HG03354 (cell line): ENCODE data around the gene RTN4R.
"Not testable (repeated sequence)": the region's sequence is repeated elsewhere in the genome, so short reads cannot be mapped to it uniquely, and the experiment has no call there.

Experiments
- ATAC-seq: cut with Tn5 transposase; IDR thresholded peaks from one replicate; pipeline ENCODE4 v1.9.1; 2021; ENCODE audit warnings: mild to moderate bottlenecking; ENCODE audit not compliant: unreplicated experiment, poor library complexity, severe bottlenecking

Gene RTN4R

GRCh38 chr22:20275836-20276235 is 7.7 kb upstream of the RTN4R start:
- ATAC-seq, result no peak

GRCh38 chr22:20275325-20275724 is 7.2 kb upstream of the RTN4R start:
- not testable (repeated sequence) for ATAC-seq

DNA sequence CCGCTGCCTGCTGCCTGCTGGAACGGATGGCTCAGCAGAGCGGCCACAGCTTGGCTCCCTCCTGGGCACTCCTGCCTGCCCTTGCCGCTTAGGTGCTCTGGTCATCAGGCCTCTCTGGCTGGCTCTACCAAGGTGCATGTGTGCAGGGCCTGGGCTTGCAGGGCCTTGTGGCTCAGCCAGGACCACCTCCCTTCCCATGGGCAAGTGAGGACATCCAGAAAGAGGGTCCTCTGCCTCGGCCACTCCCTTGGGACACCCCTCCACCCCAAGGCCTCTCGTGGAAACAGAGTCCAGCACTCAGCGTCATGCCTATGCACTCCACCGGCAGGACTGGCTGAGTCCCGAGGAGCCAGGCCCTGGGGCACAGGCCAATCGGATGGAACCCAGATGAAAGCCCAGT is 6.3 kb upstream of the RTN4R start:
- ATAC-seq, result not testable (repeated sequence)

DNA sequence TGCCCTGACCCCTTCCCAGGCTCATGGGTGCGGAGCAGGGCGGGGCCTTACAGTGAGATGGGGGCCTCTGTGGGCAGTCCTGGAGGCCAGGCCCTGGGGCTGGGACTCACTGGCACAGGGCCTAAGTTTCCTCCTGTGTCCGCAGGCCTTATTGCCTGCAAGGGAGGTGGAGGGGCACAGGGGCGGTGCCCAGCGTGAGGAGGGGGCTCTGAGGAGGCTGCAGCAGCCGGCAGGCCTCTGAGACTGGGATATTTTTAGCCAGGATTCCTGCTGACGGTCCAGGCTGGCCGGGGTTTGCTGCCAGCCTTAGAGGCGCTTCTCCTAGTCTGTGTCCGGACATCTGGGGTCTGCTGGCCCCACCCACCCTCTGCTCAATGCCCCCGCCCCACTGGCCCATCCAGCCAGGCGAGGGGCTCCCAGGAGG is 5.7 kb upstream of the RTN4R start:
- ATAC-seq, result no peak

GRCh38 chr22:20272700-20273099 is 4.6 kb upstream of the RTN4R start:
- ATAC-seq, result no peak

- ATAC-seq, result no peak
These were observed 4.1 kb upstream of the RTN4R start for GRCh38 chr22:20272174-20272573.

GRCh38 chr22:20271114-20271994 is 3.2 kb upstream of the RTN4R start:
- ATAC-seq, result no peak

- not testable (repeated sequence) for ATAC-seq
These were observed 2.3 kb upstream of the RTN4R start for GRCh38 chr22:20270190-20271113.

GRCh38 chr22:20269673-20270072 is 1.6 kb upstream of the RTN4R start:
- not testable (repeated sequence) for ATAC-seq

- not testable (repeated sequence) for ATAC-seq
These were observed 1.1 kb upstream of the RTN4R start for GRCh38 chr22:20269201-20269600.

DNA sequence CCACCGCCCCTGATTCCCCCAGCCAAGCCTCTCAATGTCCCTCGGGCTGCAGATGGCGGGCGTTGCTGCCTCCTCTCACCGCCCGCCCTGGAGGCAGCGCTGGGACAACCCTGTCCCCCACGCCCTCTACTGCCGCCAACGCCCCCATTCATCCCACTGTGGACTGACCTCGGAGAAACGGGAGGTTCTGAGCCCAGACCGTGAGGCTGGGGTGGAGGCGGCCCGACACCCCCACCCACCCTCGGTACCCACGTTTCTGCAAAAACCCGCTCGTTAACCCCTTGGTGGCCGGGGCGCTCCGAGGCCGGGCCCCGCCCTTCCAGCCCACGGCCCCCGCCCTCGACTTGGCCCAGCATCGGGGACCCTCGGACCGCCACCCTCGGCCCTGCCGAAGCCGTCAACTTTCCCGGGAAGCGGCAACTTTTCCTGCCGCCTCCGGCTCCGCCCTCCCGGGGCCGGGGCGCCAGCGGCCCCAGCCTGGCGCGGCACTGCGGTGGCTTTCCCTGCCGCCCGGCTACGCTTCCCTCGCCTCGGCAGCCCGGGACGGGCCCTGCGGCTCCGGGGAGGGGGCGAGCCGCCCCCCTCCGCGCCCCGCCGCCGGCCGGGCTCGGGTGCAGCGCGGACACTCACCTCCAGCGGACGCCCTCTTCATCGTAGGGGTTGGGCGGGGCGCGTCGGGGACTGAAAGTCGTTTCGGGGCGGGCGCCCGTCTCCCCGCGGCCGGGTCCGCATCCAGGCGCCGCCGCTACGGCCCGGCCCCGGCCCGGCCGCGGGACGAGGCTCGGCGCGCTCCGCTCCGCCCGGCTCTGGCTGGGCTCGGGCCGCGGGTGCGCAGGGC is 458 bp downstream of the RTN4R start:
- no peak for ATAC-seq

- not testable (repeated sequence) for ATAC-seq
These were observed 1.3 kb downstream of the RTN4R start for GRCh38 chr22:20266667-20267440.

DNA sequence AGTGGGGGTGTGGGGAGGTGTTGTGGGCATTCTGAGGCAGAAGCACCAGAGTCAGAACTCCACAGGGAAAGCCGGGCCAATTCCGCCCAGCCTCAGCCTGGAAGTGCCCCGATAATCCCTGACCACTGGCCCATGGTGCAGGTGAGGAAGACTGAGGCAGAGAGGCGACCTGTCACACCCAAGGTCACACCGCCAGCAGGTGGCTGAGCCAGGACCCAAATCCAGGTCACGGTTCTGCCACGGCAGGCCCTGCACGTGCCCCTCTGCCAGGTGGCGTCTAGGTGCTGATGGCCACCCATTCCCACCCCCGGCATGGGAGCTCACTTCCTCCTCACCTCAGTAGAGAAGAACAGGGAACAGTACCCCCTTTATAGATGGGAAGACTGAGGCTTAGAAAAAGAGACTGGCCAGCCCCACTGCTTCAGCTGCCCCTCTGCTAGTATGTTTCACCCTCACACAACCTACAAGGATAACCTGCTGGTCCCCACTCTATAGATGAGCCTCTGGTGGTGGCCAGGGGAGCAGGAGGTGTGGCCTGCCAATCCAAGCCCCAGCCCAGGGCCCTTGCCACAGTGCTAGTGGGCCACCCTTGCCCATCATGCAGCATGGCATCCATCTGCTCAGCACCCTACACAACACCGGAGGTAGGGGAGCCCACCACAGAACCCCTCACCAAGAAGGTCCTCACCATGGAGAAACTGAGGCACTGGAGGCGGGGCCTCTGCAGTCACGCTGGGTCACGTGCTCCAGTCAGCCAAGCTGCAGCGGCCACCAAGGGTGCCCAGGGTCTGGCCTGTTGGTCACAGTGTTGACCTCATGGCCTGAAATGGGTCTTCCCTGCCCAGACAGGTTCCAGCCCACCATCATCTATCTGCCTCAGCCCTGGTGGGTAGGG is 2.1 kb downstream of the RTN4R start:
- ATAC-seq, result not testable (repeated sequence)

GRCh38 chr22:20264614-20265452 is 3.3 kb downstream of the RTN4R start:
- ATAC-seq, result no peak

DNA sequence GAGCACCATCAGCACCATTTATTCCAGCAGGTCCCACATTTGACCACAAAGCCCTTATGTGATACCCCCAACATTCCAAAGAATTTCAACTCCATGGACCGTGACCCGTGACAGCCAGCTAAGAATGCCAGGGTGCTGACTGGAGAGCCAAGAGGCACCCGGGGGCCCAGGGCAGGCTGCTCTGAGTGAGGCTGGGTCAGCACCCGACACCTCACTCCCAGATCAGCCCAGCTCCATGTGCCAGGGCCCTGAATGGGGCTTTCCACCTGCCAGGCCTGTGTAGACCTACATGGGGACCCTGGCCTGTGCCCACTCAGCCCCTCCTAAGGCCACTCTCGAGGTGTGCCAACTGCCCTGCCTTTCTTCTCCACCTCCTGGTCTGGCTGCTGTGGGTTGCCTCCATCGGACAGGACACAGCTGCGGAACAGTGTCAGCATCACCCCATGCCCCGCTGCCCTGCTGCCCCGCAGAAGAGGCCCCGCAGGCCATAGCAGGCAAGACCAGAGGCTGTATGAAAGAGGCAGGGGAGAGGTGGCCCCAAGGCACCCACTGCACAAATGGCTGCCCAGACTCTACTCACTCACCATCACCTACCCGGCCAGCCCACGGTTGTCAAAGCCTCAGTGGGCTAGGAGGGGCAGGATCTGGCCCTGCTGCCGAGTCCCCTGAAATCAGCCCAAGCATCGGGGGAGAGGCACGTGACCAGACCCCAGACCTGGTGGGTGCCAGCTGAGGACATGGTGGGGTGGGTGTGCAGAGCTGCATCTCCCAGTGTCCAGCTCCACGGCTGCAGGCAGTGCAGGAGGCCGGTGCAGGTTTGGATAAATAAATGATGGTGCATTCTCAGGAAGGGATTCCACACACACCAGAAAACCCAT is 4.5 kb downstream of the RTN4R start:
- ATAC-seq, result not testable (repeated sequence)

GRCh38 chr22:20262582-20263147 is 5.5 kb downstream of the RTN4R start:
- no peak for ATAC-seq
